K562 (cell line): ENCODE data around the gene CYTH1. TPM values are rescaled to one million over a fixed set of nuclear protein-coding genes. Genes with fewer than 3 reads are reported as not detected.

Experiments
- CEBPB ChIP-seq: fragments of 450-650 bp; IDR thresholded peaks from 2 replicates; pipeline ENCODE4 v1.6.1; 2016; ENCODE audit warnings: missing genetic modification characterization, missing compliant biosample characterization
- CSDE1 ChIP-seq, 2 experiments: fragments of 450-650 bp; IDR thresholded peaks; 2 replicates each; pipeline ENCODE4 v1.6.1; 2016; ENCODE audit warnings: mild to moderate bottlenecking in 1 of 2
- GABPB1 ChIP-seq: sonication (generic); formaldehyde crosslinking; IDR thresholded peaks from 2 replicates; pipeline ENCODE4 v1.8.0; 2022; ENCODE audit warnings: mild to moderate bottlenecking, missing genetic modification reagents
- PATZ1 ChIP-seq: fragments of 250-450 bp; sonication (Bioruptor Pico); IDR thresholded peaks from 2 replicates; pipeline ENCODE4 v1.5.0; 2020; ENCODE audit warnings: mild to moderate bottlenecking, borderline replicate concordance
- ZNF407 ChIP-seq: fragments of 450-650 bp; IDR thresholded peaks from 2 replicates; pipeline ENCODE4 v1.6.1; 2016; ENCODE audit warnings: low read depth
- ZNF436 ChIP-seq: fragments of 250-450, 450-650 bp; sonication (Bioruptor Pico); formaldehyde crosslinking; IDR thresholded peaks from 2 replicates; pipeline ENCODE4 v1.7.0; 2020; ENCODE audit warnings: mild to moderate bottlenecking
- polyA plus RNA-seq, 8 experiments: library from polyadenylated mRNA; depleted of rRNA in 4 of 8; stranded (reverse) in 5 of 8; unstranded in 3 of 8; fragments of >200 nt; fragmentation: Nextera tagmentation in 2 of 8; fragmentation: Illumina TruSeq in 1 of 8; extraction: Ambion mirVana in 2 of 8; extraction: Trizol in 1 of 8; gene quantifications; 2 replicates each; pipeline versions ENCODE4 v1.2.1 to v1.2.3, GENCODE V29; 2011 to 2014; ENCODE audit warnings: inconsistent platforms in 1 of 8, missing spikeins in 1 of 8
- total RNA-seq, 7 experiments: library from RNA; depleted of rRNA in 6 of 7; stranded (reverse); fragments of >200 nt in 6 of 7; fragmentation: Illumina TruSeq in 2 of 7; extraction: Trizol in 2 of 7; gene quantifications; 2 replicates each; pipeline versions ENCODE4 v1.2.1 to v1.2.3, GENCODE V29; 2011 to 2021; ENCODE audit warnings: low replicate concordance in 1 of 7

The CYTH1 gene
- total and polyA plus RNA-seq, 9 of the 15 experiments (the other 6 are each of a cell fraction or from before 2014, with no cell fraction given) = 0.52 to 27.7 (median 16.8) TPM

GRCh38 chr17:78781104-78781892 is 775 bp downstream of the CYTH1 start (continued):
- TF ChIP-seq ZNF407 (no peak), CSDE1 (IDR thresholded peaks at IDR 0.05) (no peak), PATZ1 (CRISPR knock-in tag) (no peak), CEBPB (tag) (no peak), ZNF436 (CRISPR knock-in tag) (no peak), GABPB1 (CRISPR knock-in tag) (no peak)
